Astrocyte of the spinal cord (primary cell): ENCODE measurements around the gene SLC14A1.

Experiments
- DNase-seq: peaks from one replicate; pipeline ENCODE4 v3.0.0; 2011; ENCODE audit warnings: low read depth, low spot score
- H3K4me3 ChIP-seq: 2 replicates; pipeline ENCODE4 v1.5.1; 2011; ENCODE audit warnings: low read depth, mild to moderate bottlenecking, low read length, moderate library complexity
- in situ Hi-C: cut with HindIII; loops from 2 replicates; pipeline ENCODE4 v1.10.0; 2017; ENCODE audit warnings: low sequenced_read_pairs
- TF ChIP-seq, protein P1 (sequence below): IDR thresholded peaks from 2 replicates; pipeline ENCODE4 v1.5.1; 2012; ENCODE audit warnings: low read depth, mild to moderate bottlenecking, low read length, inconsistent platforms

SLC14A1 gene

DNA sequence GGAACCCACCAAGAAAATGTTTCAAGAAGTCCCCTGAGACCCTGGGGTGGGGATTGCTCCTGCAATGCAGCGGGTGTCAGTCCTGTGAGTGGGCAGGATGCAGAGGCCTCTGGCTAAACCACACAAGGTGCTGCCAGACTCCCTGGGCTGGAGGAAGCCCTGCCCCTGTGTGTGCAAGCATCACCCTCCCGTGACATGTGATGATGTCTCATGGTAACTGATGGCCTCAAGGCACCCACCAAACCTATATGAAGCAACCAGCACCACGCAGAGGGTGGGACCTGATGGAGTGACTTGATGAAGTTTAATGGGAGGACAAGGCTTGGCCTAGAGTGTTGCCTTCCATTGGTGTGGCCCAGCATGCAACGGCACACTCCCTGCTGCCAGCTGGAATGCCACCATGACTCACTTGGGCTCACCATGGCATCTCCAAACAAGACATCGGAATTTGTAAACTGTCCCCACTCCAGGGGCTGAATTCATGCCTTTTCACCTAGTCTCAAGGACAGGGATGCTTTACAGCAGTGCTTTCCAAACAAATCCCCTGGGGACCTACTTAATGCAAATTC, 8.7 kb upstream of the SLC14A1 start:
- H3K4me3 ChIP-seq, result no peak overlapping the region
- in situ Hi-C loops, result no loop called here
- TF ChIP-seq, protein P1, sequence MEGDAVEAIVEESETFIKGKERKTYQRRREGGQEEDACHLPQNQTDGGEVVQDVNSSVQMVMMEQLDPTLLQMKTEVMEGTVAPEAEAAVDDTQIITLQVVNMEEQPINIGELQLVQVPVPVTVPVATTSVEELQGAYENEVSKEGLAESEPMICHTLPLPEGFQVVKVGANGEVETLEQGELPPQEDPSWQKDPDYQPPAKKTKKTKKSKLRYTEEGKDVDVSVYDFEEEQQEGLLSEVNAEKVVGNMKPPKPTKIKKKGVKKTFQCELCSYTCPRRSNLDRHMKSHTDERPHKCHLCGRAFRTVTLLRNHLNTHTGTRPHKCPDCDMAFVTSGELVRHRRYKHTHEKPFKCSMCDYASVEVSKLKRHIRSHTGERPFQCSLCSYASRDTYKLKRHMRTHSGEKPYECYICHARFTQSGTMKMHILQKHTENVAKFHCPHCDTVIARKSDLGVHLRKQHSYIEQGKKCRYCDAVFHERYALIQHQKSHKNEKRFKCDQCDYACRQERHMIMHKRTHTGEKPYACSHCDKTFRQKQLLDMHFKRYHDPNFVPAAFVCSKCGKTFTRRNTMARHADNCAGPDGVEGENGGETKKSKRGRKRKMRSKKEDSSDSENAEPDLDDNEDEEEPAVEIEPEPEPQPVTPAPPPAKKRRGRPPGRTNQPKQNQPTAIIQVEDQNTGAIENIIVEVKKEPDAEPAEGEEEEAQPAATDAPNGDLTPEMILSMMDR, result no peak
- no peak for DNase-seq

DNA sequence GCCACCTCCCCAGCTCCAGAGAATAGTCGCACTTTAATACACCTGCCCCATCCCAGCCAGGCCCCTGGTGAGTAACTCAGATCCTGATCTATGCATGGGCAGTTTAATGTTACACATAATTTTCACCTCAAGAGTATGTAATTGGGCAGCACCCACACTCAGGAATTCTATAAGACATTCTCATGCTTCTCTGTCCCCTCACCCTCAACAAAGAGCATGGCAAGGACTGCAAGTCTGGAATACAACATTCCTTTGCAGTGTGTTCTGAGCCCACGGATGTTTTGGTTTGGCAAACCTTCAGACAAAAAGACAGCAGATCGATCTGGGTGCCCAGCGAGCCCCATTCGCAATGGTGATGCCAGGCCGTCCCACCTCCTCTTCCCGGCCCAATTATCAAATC, 4.9 kb upstream of the SLC14A1 start:
- in situ Hi-C loops, result no loop called here
- DNase-seq, result no peak

DNA sequence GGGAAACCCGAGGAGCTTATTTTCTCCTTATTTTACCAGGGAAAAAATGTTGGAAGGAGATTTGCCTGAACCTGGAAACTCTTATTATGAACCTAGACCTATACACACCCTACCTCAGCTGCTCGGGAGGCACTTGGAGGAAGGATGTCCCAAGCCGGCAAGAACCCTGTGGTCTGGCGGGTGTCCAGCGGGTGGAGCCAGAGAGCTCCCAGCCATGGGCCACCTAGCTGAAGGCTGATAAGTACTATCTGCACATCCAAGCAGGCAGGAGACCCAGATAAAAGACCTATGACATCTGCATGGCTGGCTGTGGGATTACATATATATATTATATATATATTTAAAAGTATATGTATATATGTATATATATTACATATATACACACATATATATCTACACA, 1.1 kb upstream of the SLC14A1 start:
- in situ Hi-C loops, result no loop called here
- no peak overlapping the region for H3K4me3 ChIP-seq
- TF ChIP-seq, protein P1, result peak; percentile 91
- DNase-seq, result peak; percentile 83

More for the DNA sequence above, 4.9 kb upstream of the SLC14A1 start:
- no peak overlapping the region for H3K4me3 ChIP-seq
- TF ChIP-seq, protein P1, result no peak

DNA sequence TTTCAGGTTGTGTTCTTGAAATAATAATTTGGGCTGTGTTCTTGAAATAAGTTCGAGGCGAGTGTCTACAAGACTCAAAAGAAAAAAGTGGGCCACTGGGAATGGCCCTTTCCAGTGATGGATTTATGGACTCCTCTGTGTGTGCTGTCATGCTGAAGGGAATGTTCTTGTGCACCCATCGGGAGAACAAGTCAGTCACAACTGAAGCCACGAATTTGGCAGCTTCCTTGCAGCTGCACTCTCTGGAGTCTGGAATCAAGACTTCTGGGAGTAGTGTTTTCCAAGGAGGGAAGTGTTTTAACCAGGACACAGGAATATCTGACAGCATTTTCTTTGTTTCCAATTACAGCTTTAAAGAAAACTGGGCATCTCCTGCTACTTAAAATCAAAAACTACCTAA, 620 bp downstream of the SLC14A1 start:
- peak overlapping the region; percentile 36 for H3K4me3 ChIP-seq
- TF ChIP-seq, protein P1, result no peak
- in situ Hi-C loops, result no loop called here
- DNase-seq, result no peak

DNA sequence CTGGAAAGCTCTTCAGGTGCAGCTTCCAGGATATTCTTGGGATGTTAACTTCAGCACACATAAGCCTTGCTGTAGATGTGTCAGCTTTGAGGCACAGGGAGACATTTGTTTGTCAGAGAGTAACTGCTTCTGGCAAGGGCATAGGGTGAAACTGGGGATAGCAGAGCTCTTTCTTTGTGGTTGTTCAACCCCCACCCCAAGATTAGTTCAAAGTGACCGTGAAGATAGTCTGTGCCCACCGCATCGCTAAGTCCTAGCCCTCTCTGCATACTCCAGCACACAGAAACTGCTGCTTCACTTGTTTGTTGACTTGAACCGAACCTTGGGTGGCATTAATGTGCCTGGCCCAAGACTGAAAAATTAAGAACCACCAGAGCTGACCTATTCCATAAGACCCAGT, 1.4 kb downstream of the SLC14A1 start:
- in situ Hi-C loops, result no loop called here
- H3K4me3 ChIP-seq, result peak overlapping the region; percentile 36
- TF ChIP-seq, protein P1, result no peak
- DNase-seq, result no peak

DNA sequence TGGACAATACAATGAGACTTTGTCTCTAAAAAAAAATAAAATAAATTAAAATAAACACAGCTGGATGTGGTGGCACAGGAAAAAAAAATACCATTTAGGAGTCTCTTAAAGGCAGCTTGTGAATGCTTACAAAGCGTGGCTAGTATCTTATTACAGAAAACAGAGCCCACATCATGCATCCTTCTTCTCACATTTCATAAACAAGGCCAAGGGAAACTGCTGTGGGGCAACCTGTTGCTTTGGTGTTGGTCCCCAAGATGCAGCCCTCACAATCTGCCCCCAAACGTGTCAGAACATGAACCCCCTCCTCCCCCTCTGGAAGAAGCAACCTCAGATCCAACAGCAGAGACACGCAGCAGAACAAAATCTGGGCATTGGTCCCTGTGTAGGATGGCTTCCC, 2.6 kb downstream of the SLC14A1 start:
- no peak overlapping the region for H3K4me3 ChIP-seq
- TF ChIP-seq, protein P1, result no peak
- in situ Hi-C loops, result no loop called here
- DNase-seq, result no peak

DNA sequence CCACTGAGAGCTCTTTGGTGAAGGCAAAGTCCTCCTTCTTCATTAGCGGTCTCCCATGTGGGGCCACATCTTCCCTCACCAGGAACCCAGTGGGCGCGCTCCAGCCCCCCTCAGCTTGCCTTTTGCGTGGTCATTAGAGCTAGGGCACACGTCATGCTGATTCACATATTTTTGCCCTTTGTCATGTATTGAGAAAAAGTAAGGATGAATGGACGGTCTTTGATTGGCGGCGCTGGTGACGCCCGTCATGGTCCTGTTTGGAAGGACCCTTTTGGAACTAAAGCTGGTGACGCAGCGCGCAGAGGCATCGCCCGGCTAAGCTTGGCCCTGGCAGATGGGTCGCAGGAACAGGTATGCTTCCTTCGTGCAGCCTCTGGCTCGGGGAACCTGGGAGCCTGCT, 3.1 kb downstream of the SLC14A1 start:
- peak overlapping the region; percentile 2 for H3K4me3 ChIP-seq
- in situ Hi-C loops, result no loop called here
- TF ChIP-seq, protein P1, result no peak
- DNase-seq, result no peak
